H1 (cell line): Measurements from ENCODE around the gene HIPK2. TPM values are rescaled to one million over a fixed set of nuclear protein-coding genes. Genes with fewer than 3 reads are reported as not detected.

Experiments
- ATF2 ChIP-seq: IDR thresholded peaks from 2 replicates; pipeline ENCODE4 v1.6.1; 2012; ENCODE audit warnings: low read length, inconsistent platforms
- CHD2 ChIP-seq: IDR thresholded peaks from 2 replicates; pipeline ENCODE4 v1.6.1; 2012; ENCODE audit warnings: low read length, improper control_type of control experiment
- MAFK ChIP-seq: IDR thresholded peaks from 2 replicates; pipeline ENCODE4 v1.6.1; 2012; ENCODE audit warnings: low read depth, mild to moderate bottlenecking, improper control_type of control experiment, low read length
- NANOG ChIP-seq: IDR thresholded peaks from 2 replicates; pipeline ENCODE4 v1.6.1; 2011; ENCODE audit warnings: low read length, low read depth, mild to moderate bottlenecking, inconsistent platforms; ENCODE audit not compliant: insufficient read depth, poor library complexity, severe bottlenecking
- PHF8 ChIP-seq: fragments of 200-600 bp; sonication (generic); conservative IDR thresholded peaks from 2 replicates; pipeline ENCODE4 v1.7.1; 2012; ENCODE audit warnings: low read depth, mild to moderate bottlenecking, inconsistent platforms, low read length, moderate library complexity
- SIX5 ChIP-seq: IDR thresholded peaks from 2 replicates; pipeline ENCODE4 v1.6.1; 2011; ENCODE audit warnings: mild to moderate bottlenecking, low read depth, low read length
- TAF1 ChIP-seq: IDR thresholded peaks from 2 replicates; pipeline ENCODE4 v1.6.1; 2011; ENCODE audit warnings: mild to moderate bottlenecking, low read depth, low read length
- polyA plus RNA-seq, 7 experiments: library from polyadenylated mRNA; depleted of rRNA in 3 of 7; stranded (reverse) in 5 of 7; unstranded in 2 of 7; fragments of >200 nt in 5 of 7; fragments of 200-250 nt in 2 of 7; gene quantifications; 1 replicate in 5 of 7; 2 replicates in 1 of 7; 4 replicates in 1 of 7; pipeline versions ENCODE4 v1.2.1 to v1.2.3, GENCODE V29; 2011 to 2013; ENCODE audit warnings: missing spikeins in 2 of 7, mixed read lengths in 2 of 7
- total RNA-seq: library from RNA; stranded (reverse); fragmentation: NEBNext Ultra II Directional; extraction: Animal tissue kit (Norgen Biotek cat#: 25700); gene quantifications from 2 replicates; pipeline ENCODE4 v1.2.1, GENCODE V29; 2021

HIPK2 gene
- total and polyA plus RNA-seq, 2 of the 8 experiments (the other 6 are each of a cell fraction or from before 2014, with no cell fraction given), result 8.3 to 24.3 TPM

- TF ChIP-seq SIX5 (no peak), ATF2 (no peak), PHF8 (no peak), CHD2 (no peak), TAF1 (no peak), NANOG (no peak), MAFK (no peak)
- TF ChIP-seq, all 59 proteins: peak for 0
These were observed 252.6 kb downstream of the HIPK2 start (continued) for GRCh38 chr7:139525239-139525638.
